GM13976 (cell line): ENCODE data around the gene COPS3.

ENCODE experiments used
- DNase-seq: peaks from one replicate; pipeline ENCODE4 v3.0.0; 2012; ENCODE audit warnings: low spot score
- in situ Hi-C: fragments of 300-500 bp; cut with MboI; formaldehyde crosslinking; loops from one replicate; pipeline ENCODE4 v1.12.0; 2022; ENCODE audit warnings: low sequenced_read_pairs, mixed read lengths, inconsistent platforms; ENCODE audit not compliant: unreplicated experiment
- TF ChIP-seq, protein P1 (sequence below): IDR thresholded peaks from 2 replicates; pipeline ENCODE4 v1.5.1; 2012; ENCODE audit warnings: borderline replicate concordance, mild to moderate bottlenecking; ENCODE audit not compliant: insufficient read depth; ENCODE audit errors: extremely low read depth, missing control alignments, control extremely low read depth

COPS3 gene

DNA sequence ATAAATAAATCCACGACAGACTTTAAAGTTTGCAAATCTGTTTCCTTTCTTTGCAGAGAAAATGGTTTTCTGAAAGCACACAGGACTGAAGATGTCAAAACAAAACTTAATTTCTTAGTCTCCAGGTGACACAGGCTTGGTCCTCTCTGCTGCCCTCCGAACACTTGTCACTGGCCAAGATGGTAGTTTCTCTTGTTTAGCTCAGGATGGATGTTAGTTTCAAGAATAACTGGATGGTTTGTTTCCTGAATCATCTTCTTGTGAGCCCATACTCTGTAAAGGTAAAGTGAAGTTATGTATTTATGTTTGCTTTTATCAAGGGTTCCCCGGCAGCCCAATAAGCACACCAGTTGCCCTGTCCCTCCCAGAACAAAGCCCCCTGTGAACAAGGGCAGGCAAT is 34.2 kb downstream of the COPS3 start:
- in situ Hi-C loops, result no loop called here

DNA sequence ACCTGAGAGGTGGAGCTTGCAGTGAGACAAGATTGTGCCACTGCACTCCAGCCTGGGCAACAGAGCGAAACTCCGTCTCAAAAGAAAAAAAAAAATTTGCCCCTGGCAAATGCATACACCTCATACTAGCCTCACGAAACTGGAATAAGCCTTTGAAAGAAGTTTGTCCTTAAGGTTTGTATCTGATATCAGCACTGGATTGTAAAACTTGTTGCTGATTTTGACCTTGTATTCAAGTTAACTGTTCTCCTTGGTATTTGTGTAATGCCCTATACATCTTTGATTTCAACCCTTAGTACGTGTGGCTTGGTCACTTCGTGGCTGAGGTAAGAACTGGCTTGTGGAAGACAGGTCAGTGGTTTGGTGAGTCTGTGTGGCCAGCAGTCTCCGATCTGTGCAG is 37.9 kb downstream of the COPS3 start:
- in situ Hi-C loops, result no loop called here
- TF ChIP-seq, protein P1, sequence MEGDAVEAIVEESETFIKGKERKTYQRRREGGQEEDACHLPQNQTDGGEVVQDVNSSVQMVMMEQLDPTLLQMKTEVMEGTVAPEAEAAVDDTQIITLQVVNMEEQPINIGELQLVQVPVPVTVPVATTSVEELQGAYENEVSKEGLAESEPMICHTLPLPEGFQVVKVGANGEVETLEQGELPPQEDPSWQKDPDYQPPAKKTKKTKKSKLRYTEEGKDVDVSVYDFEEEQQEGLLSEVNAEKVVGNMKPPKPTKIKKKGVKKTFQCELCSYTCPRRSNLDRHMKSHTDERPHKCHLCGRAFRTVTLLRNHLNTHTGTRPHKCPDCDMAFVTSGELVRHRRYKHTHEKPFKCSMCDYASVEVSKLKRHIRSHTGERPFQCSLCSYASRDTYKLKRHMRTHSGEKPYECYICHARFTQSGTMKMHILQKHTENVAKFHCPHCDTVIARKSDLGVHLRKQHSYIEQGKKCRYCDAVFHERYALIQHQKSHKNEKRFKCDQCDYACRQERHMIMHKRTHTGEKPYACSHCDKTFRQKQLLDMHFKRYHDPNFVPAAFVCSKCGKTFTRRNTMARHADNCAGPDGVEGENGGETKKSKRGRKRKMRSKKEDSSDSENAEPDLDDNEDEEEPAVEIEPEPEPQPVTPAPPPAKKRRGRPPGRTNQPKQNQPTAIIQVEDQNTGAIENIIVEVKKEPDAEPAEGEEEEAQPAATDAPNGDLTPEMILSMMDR, result no peak
- DNase-seq, result no peak

More for the DNA sequence above, 34.2 kb downstream of the COPS3 start:
- TF ChIP-seq, protein P1, result no peak
- no peak for DNase-seq

DNA sequence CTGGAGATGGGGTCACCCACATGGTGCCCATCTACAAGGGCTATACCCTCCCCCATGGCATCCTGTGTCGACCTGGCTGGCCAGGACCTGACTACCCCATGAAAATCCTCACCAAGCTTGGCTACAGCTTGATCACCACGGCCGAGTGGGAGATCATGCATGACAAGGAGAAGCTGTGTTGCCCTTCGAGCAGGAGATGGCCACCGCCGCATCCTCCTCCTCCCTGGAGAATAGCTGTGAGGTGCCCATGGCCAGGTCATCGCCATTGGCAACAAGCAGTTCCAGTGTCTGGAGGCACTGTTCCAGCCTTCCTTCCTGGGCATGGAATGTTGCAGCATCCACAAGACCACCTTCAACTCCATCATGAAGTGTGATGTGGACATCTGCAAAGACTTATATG is 38.8 kb downstream of the COPS3 start:
- in situ Hi-C loops, result no loop called here
- TF ChIP-seq, protein P1, result no peak

DNA sequence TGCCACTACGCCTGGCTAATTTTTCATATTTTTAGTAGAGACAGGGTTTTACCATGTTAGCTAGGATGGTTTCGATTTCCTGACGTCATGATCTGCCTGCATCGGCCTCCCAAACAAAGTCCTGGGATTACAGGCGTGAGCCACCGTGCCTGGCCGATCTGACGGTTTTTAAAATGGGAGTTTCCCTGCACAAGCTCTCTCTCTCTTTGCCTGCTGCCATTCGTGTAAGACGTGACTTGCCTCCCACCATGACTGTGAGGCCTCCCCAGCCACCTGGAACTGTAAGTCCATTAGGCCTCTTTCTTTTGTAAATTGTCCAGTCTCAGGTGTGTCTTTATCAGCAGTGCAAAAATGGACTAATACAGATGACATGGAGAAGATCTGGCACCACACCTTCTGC is 39.4 kb downstream of the COPS3 start:
- DNase-seq, result no peak
- in situ Hi-C loops, result no loop called here
- TF ChIP-seq, protein P1, result no peak

More for the DNA sequence above, 38.8 kb downstream of the COPS3 start:
- DNase-seq, result no peak

DNA sequence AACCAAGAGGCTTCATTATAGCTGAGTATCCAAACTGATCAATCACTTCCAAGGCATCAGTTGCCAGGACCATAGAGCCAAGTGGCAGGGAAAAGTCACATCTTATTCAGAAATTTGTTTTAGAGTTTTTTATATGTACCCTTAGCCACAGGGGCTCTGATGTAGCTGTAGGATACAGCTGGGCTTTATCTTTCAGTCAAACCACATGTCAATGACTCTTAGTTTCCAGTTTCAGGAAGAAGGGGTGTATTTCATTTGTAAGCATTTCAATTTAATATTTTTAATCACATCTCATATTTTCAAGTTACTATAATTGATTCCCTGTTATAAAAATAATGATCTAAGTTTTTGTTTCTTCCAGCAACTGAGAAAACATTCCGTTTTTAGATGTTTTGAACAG is 41.2 kb downstream of the COPS3 start:
- TF ChIP-seq, protein P1, result no peak
- in situ Hi-C loops, result no loop called here
- DNase-seq, result no peak

DNA sequence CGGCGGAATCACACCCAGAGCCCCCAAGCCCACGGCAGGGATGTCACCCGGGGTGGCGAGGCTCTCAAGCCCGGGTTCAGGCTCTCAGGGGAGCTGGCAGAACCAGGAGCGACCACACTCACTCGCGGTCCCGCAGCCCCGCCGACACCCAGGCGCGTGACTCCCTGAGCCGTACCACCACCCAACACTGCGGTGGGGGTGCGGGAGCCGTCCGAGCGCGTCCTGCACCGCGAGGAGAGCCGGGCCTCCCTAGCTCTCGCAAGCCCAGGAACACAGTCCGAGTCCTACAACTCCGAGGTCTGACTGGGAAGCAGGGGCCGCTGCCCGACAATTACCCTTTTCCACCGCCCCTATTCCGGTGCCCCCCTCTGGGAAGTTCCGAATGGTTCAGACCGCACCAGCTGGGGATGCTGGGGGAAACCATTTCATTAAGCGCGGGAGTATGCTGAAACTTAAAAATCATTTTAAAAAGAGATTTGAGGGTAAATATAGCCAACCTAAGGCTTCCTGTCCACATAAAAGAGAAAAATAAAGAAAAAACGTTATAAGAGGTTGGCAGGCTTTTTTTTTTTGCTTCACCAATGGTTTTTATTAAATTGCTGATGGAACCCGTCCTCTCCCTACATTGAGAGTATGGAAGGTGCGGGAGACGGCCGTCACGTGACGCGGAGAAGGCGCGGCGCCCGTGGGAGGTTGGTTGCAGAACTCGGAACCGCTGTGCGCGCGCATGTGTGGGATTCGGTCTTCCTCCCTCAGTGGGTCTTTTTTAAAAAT is 43.8 kb downstream of the COPS3 start, which contains the start of gene FLCN:
TSS of gene FLCN (minus strand) at position 143 of the 774 bp plus-strand sequence. CDS start 9,031 bp downstream, outside the sequence.
- in situ Hi-C loops, result no loop called here

More for the DNA sequence above, 43.8 kb downstream of the COPS3 start, which contains the start of gene FLCN:
- peak; percentile 92 for DNase-seq
- TF ChIP-seq, protein P1, result no peak
